ENCODE results near the gene RAB9A. TPM values are rescaled to one million over a fixed set of nuclear protein-coding genes. Genes with fewer than 3 reads are reported as not detected.
A peak's percentile ranks its signal among the peaks of the same experiment; 100 is the strongest.
"Not testable (repeated sequence)": the region's sequence is repeated elsewhere in the genome, so short reads cannot be mapped to it uniquely, and the experiment has no call there.

Gene RAB9A
- total RNA-seq, 1 donor from 2014 or later, result 28.2 TPM

DNA sequence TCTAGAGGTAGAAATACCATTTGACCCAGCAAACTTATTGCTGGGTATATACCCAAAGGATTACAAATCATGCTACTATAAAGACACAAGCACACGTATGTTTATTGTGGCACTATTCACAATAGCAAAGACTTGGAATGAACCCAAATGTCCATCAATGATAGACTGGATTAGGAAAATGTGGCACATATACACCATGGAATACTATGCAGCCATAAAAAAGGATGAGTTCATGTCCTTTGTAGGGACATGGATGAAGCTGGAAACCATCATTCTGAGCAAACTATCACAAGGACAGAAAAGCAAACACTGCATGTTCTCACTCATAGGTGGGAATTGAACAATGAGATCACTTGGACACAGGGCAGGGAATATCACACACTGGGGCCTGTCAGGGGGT, 41.6 kb downstream of the RAB9A start:
- intact Hi-C loops (cut with DNase I), result loop anchor here (5.0 kb wide), 1 partner anchor 63 kb away; no protein-coding TSS in a partner anchor
- DNase-seq (ENCODE audit: low spot score), result not testable (repeated sequence)

DNA sequence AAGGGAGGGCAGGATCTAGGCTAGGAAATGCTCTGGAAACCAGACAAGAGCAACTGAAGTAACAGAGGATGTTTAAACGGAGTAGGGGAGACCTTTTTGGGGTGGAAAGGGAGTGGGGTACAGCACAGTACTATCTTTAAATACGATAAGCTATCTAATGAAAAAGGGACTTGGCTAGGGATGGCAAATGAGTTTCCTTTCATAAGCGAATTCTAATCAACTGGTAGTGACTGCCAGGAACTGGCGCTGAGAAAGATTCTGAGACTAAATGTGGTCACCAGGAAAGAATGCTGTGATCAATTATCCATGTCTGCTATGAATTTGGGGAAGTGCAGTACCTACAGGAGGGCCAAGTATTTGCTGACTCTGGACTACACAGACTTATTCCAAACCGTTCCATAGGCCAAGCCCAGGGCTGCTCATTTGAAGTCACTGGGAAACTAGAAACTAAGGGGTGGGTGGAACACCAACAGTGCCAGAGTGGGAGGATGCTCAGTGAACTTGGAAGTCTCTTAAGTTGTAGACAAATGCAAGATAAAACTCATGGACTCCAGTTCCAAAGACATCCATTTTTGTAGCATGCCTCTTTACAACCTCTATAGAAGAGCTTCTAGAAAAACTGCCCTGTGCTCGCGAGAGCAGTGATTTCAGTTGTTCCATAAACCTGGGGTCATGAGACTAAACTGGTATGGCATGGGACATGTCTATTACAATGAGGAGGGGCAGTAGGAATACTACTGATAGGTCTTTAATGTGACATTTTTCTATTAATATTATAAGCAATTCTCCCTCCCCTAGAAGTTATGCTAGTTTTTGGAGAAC, 43.5 kb downstream of the RAB9A start:
- intact Hi-C loops (cut with DNase I), result loop anchor here (5.0 kb wide), 1 partner anchor 65 kb away; no protein-coding TSS in a partner anchor
- no peak for DNase-seq (ENCODE audit: low spot score)

DNA sequence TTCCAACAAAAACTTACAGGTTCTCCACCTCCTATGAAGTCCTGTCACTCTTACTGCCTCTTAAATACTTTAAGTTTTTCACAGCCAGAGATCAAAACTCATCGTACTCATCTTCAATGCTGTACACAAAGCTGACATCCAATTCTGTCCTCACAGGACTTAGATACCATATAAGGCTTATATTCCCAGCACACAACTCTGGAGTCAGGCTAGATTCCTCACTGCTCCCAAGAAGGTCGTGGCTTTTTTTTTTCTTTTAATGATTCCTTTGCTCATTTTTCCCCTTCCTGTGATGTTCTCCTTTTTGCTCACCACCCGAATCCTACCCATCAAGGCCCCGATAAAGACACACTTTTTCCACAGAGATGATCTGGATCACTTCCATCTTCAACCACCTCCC, 44.6 kb downstream of the RAB9A start:
- intact Hi-C loops (cut with DNase I), result loop anchor here (5.0 kb wide), 1 partner anchor 66 kb away; no protein-coding TSS in a partner anchor
- no peak for DNase-seq (ENCODE audit: low spot score)

DNA sequence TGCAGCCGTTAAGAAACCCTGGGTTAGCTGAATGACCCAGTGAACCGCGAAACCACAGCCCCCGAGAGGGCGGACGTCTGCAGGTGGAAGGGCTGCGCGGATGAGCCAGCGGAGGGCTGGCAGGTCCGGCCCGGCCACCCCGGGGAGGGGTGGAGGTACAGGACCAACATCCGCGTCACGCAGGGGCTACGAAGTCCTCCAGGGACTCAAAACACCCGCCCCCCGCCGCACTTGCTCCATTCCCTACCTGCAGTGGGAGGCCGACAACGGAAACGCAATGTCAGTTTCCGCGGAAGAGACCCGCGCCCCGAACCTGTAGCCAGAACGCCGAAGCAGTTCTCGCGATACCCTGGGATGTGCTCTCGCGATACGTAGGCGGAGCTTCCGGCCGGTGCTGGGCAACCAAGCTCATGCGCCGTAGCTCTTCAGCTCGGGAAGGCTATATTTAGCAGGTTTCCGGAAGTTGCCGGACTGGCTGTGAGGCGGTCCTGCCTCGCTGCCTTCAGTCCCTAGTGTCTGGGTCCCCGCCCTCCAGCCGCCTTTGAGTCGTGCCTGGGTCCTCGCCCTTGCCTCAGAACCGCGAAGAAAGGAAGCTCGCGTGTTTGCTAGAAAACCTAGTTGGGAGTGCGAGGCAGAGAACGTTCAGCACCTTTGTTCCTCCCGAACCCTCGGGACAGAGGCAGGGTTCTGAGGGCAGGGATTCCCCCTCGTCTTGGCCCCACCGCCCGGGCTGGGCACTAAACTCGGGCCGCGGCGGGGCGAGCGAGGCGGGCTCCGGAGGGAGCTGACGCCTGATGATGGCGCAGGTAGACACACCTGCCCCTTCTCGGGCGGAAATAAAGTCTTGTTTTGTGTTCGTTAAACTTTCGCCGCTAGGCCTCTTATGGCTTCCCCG, 45.6 kb downstream of the RAB9A start, which contains the start of the genes OFD1 and TRAPPC2:
TSS of gene OFD1 (plus strand) at position 471 of the 895 bp plus-strand sequence. CDS start at position 795, 324 bp downstream.
TSS of gene TRAPPC2 (minus strand) at position 343 of the 895 bp plus-strand sequence. CDS start 14,657 bp downstream, outside the sequence.
- intact Hi-C loops (cut with DNase I), result loop anchor here (5.0 kb wide), 1 partner anchor 67 kb away; no protein-coding TSS in a partner anchor
- DNase-seq (ENCODE audit: low spot score), result peak; percentile 96

DNA sequence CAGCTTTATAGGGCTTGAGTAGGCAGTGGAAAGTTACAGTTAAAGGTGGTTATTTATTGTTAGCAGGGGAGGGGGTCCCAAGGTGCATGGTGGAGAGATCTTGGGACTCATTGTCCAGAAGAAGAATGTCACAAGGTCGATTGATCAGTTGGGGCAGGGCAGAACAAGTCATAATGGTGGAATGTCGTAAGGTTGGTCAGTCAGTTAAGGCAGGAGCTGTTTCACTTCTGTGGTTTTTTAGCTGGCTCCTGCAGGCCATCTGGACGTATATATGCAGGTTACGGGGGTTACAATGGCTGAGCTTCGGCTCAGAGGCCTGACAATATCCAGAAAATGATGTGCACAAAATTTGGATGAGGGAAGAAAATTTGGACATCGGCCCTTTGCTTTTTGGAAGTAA, 52.8 kb downstream of the RAB9A start:
- no peak for DNase-seq (ENCODE audit: low spot score)
- intact Hi-C loops (cut with DNase I), result no loop called here

DNA sequence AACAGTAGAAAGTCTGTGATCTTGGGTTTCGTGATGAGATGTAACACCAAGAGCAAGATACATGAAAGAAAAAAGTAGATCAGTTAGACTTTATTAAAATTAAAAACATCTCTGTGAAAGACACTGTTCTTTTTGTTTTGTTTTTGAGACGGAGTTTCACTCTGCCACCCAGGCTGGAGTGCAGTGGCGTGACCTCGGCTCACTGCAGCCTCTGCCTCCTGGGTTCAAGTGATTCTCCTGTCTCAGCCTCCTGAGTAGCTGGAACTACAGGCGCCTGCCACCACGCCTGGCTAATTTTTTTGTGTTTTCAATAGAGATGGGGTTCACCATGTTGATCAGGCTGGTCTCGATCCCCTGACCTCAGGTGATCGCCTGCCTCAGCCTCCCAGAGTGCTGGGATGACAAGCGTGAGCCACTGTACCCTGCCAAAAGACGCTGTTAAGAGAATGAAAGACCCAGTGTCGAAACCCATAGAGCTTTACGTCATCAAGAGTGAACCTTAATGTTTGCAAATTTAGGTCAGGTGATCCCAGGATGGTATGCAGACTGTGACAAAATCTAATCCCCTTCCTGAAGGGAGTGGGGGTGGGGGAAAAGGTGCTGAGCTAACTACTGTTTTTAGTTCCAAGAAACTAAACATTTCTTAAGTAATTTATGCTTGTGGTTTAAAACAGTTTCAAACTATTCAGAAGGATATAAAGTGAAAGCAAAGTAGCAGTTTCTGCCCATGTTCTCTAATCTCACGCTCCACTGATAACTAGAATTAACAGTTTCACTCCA, 53.7 kb downstream of the RAB9A start:
- DNase-seq (ENCODE audit: low spot score), result no peak
- intact Hi-C loops (cut with DNase I), result no loop called here

DNA sequence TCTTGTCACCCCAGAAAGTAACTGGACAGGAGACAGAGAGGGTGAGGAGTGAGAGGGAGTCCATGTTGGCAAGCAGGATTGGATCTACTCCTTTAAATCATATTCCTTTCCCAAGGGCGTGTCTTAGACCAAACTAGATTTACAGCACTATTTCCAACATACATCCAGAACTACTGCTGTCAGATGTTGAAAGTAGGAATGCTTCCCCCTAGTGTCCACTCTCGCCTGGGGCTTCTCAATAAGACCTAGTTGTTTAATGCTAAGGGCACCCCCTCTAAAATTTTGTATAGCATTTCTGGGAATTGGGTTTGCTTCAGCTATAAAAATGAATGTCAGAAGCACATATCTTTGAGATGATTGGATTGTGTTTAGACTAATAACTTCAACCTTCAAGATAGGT, 58.9 kb downstream of the RAB9A start:
- intact Hi-C loops (cut with DNase I), result loop anchor here (5.0 kb wide), 1 partner anchor 91 kb away; no protein-coding TSS in a partner anchor
- no peak for DNase-seq (ENCODE audit: low spot score)

DNA sequence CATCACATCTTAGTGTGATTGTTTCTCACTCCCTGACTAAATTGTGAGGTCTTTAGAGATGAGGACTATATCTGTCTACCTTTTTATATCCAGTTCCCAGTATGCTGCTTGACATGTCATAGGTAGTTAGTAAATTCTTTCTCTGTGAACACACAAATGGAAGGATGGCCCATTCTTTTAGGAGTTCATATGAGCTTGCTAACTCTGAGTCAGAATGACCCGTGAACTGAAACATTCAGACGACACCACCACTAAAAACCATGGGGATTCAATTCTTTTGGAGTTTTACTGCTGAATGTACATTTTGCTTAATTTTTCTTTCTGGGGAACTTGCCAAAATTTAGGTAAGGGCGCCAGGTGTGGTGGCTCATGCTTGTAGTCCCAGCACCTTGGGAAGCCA, 59.6 kb downstream of the RAB9A start:
- intact Hi-C loops (cut with DNase I), result loop anchor here (5.0 kb wide), 1 partner anchor 91 kb away; no protein-coding TSS in a partner anchor
- no peak for DNase-seq (ENCODE audit: low spot score)

DNA sequence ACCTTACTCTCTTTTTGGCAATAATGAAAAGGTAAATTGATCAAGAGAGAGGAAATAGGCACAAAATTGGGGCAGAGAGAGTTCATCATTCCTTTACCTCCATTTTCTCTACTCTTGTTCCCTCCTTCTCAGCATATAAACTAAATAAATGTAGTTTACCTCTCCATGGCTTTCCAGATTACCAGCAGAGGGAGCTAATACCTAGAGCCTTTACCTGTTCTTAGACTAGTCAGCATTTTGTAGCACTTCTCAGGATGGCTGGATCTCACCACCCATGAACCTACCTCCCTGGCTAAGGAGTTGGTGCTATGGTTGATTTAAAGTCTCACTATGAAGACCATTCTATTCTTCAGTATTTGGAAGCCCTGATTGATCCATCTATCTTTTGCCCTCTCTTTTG, 61.3 kb downstream of the RAB9A start:
- DNase-seq (ENCODE audit: low spot score), result no peak
- intact Hi-C loops (cut with DNase I), result loop anchor here (2.0 kb wide), 1 partner anchor 283 kb away; no protein-coding TSS in a partner anchor

DNA sequence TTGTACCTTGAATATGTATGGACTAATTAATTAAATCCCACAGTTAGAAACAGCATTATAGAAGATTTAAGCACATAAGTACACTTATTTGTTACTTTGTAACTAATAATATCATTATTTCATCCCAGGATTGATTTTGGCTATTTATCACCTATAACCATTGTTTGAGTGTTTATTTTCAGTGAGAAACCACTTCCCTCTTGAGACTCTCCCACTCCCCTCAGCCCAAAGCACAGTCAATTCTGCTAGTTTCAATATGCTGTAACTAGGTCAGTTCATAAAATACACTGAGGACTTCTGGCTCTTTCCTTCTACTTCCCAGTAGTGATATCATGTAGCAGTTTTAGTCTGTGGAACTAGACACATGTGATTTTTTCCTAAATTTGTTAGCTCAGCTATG, 61.9 kb downstream of the RAB9A start:
- intact Hi-C loops (cut with DNase I), result loop anchor here (2.0 kb wide), 1 partner anchor 282 kb away; no protein-coding TSS in a partner anchor

DNA sequence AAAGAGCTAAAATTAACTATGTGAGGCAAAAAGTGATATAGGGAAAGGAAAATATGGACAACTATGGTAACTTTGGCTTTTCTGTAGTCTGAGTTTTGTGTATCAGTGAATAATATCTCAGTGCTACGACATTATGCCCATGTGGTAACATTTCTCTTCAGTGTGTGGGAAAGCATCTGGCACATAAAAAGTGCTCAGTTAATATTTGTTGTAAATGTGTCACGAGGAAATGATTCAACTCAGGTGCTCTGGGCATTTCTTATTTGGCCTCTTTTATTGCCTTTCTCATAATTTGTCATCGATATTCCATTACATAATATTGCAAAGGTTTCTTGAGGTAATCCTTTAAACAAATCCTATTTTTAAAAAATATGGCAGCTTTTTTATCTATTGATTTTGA, 63.2 kb downstream of the RAB9A start:
- DNase-seq (ENCODE audit: low spot score), result no peak
- intact Hi-C loops (cut with DNase I), result no loop called here

More for the DNA sequence above, 61.9 kb downstream of the RAB9A start:
- DNase-seq (ENCODE audit: low spot score), result no peak

DNA sequence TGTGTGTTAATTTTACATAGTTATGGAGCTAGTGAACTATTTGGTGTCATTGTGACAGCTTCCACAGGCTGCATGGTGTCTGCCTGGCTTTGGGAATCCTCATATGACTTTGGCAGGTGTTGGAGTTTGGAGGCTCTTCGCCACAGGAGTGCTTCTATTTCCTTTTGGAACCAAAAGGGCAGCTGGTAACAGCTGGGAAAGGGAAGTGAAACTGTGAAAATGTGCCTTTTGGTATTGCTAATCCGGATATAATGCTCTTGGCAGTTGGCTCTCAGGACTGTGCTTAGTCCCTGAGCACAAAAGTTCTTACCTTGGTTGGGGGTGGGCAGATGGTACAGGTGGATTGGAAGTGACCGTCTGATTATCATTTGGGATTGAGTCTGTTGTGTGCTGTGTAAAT, 63.7 kb downstream of the RAB9A start:
- no peak for DNase-seq (ENCODE audit: low spot score)
- intact Hi-C loops (cut with DNase I), result no loop called here

DNA sequence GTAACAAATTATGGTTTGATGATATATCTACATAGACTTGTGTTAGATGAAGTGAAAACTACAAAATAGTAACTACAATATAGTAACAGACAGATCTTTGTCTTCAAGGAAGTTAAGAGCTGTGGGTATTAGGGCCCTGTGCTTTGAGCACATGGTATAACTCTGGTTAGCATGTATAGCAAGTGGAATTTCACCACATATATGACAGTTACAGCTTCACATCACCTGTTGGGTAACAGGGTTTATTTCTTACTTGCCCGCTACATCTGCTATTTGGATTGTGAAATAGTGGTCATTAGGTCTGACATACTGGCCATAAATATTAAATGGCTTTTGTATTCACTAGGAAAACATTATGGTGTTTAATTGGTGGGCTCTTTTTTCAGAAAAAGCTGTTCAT, 65.8 kb downstream of the RAB9A start:
- intact Hi-C loops (cut with DNase I), result no loop called here
- no peak for DNase-seq (ENCODE audit: low spot score)

DNA sequence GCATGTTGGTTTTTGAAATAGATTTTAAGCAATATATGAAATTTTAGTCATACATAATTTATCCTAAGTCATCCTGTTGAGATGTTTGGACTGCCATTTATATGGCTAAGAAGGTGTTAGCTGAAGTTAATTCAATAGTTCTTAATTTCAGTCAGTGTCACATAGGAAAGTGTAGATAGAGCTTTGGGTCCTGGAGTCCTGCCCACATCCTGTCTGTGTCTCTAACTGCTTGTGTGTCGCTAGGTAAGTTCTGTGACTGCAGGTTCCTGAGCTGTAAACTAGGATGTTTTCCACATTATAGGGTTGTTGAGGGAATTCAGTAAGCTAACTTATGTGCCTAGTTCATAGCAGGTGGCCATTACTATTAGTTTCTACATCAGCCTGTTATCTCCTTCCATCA, 66.3 kb downstream of the RAB9A start:
- intact Hi-C loops (cut with DNase I), result no loop called here
- DNase-seq (ENCODE audit: low spot score), result no peak

DNA sequence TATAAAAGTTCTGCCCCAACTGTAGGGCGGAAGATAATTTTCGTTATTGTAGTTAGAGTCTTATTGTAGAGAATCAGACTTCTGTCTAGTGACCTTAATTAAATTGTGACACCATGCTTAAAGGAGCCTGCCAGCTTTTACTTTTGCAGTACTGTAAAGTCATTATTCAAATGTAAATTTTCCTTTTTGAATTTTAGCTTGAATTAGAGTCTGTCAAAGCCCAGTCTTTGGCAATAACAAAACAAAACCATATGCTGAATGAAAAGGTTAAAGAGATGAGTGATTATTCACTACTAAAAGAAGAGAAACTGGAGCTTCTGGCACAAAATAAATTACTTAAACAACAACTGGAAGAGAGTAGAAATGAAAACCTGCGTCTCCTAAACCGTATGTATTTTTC, 67.5 kb downstream of the RAB9A start:
- DNase-seq (ENCODE audit: low spot score), result no peak
- intact Hi-C loops (cut with DNase I), result no loop called here

DNA sequence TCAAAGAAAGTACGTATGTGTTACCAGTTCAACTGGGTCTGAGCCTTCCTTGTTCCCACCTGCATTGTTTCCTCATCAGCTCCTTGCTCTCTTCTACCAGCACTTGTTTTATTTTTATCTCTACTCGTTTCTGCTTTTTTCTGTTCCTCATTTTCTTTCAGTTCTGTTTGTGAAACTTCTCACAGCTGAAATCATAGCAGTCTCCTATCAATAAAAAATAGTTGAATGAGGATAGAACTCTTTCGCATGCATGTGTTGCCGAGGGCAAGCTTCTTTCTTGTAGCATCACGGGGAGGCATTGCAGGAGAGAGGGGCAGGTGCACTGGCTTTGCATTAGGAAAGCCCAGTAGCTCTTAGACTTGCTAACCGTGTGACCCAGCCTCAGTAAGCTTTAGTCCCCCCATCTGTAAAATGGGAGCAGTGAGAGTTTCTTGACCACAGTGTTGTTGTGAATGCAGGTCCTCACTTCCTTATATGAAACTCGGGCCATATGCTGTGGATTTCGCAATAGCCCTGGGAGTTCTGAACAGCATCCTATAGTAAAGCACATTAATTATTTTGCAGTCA, 70.3 kb downstream of the RAB9A start:
- intact Hi-C loops (cut with DNase I), result no loop called here
- DNase-seq (ENCODE audit: low spot score), result no peak
